WTC11 (cell line): ENCODE data around the gene WDR45.

ENCODE experiments used
- ATF1 ChIP-seq: sonication (generic); formaldehyde crosslinking; IDR thresholded peaks from 2 replicates; pipeline ENCODE4 v1.8.1; 2023; ENCODE audit warnings: mild to moderate bottlenecking, moderate library complexity, missing genetic modification reagents
- FOXJ3 ChIP-seq: sonication (generic); formaldehyde crosslinking; IDR thresholded peaks from 2 replicates; pipeline ENCODE4 v1.9.0; 2021; ENCODE audit warnings: missing genetic modification reagents, mild to moderate bottlenecking, borderline replicate concordance
- FOXP1 ChIP-seq: sonication (generic); formaldehyde crosslinking; IDR thresholded peaks from 2 replicates; pipeline ENCODE4 v1.8.0; 2022; ENCODE audit warnings: missing genetic modification reagents, mild to moderate bottlenecking, moderate library complexity, borderline replicate concordance
- GABPB1 ChIP-seq: sonication (generic); formaldehyde crosslinking; IDR thresholded peaks from 2 replicates; pipeline ENCODE4 v1.8.1; 2023; ENCODE audit warnings: mild to moderate bottlenecking, missing genetic modification reagents
- IRF2 ChIP-seq: sonication (generic); formaldehyde crosslinking; IDR thresholded peaks from 2 replicates; pipeline ENCODE4 v1.8.0; 2022; ENCODE audit warnings: low read depth, missing genetic modification reagents, borderline replicate concordance
- MYBL2 ChIP-seq: sonication (generic); formaldehyde crosslinking; IDR thresholded peaks from 2 replicates; pipeline ENCODE4 v1.8.1; 2023; ENCODE audit warnings: mild to moderate bottlenecking, moderate library complexity, missing genetic modification reagents
- NR3C1 ChIP-seq: sonication (generic); formaldehyde crosslinking; conservative IDR thresholded peaks from 2 replicates; pipeline ENCODE4 v1.8.1; 2023; ENCODE audit warnings: low read depth, mild to moderate bottlenecking, missing genetic modification reagents
- TEAD4 ChIP-seq: sonication (generic); formaldehyde crosslinking; IDR thresholded peaks from 2 replicates; pipeline ENCODE4 v1.8.0; 2022; ENCODE audit warnings: mild to moderate bottlenecking, missing genetic modification reagents
- TF ChIP-seq, protein P1 (sequence below): sonication (generic); formaldehyde crosslinking; IDR thresholded peaks from 2 replicates; pipeline ENCODE4 v1.8.0; 2022; ENCODE audit warnings: mild to moderate bottlenecking, missing genetic modification reagents
- TF ChIP-seq, protein P2 (sequence below): sonication (generic); formaldehyde crosslinking; IDR thresholded peaks from 2 replicates; pipeline ENCODE4 v1.8.1; 2022; ENCODE audit warnings: mild to moderate bottlenecking, missing genetic modification reagents, moderate library complexity, borderline replicate concordance
- TF ChIP-seq, protein P3 (sequence below): fragments of 200-600 bp; IDR thresholded peaks from 2 replicates; pipeline ENCODE4 v1.8.0; 2022; ENCODE audit warnings: antibody characterized with exemption
- TF ChIP-seq, protein P4 (sequence below): sonication (generic); formaldehyde crosslinking; IDR thresholded peaks from 2 replicates; pipeline ENCODE4 v1.8.0; 2022; ENCODE audit warnings: mild to moderate bottlenecking, missing genetic modification reagents
- TF ChIP-seq, protein P5 (sequence below): sonication (generic); formaldehyde crosslinking; IDR thresholded peaks from 2 replicates; pipeline ENCODE4 v1.8.1; 2023; ENCODE audit warnings: mild to moderate bottlenecking, missing genetic modification reagents
- TF ChIP-seq, protein P6 (sequence below): sonication (generic); formaldehyde crosslinking; IDR thresholded peaks from 2 replicates; pipeline ENCODE4 v1.8.1; 2023; ENCODE audit warnings: mild to moderate bottlenecking, missing genetic modification reagents, borderline replicate concordance

DNA sequence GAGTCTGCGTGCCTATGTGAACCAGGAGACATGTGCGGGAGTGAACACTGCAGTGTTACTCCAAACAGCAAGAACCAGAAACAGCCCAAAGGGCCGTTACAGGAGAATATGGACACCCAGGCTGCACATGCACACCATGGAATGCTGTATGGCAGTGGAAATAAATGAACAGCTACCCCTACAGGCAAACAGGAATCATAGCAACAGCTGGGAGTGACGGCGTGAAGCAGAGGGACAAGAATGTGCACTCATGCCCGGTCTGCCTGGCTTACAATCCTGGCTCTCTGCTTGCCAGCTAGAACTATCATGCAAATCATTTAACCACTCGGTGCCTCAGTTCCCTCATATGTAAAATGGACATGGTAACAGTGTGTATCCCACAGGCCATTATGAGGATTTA lies 27.2 kb upstream of the WDR45 start:
- TF ChIP-seq FOXP1 (CRISPR knock-in tag): no peak
- TF ChIP-seq TEAD4 (CRISPR knock-in tag): no peak
- TF ChIP-seq NR3C1 (CRISPR knock-in tag): no peak
- TF ChIP-seq, protein P1, sequence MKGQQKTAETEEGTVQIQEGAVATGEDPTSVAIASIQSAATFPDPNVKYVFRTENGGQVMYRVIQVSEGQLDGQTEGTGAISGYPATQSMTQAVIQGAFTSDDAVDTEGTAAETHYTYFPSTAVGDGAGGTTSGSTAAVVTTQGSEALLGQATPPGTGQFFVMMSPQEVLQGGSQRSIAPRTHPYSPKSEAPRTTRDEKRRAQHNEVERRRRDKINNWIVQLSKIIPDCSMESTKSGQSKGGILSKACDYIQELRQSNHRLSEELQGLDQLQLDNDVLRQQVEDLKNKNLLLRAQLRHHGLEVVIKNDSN: no peak
- TF ChIP-seq, protein P2, sequence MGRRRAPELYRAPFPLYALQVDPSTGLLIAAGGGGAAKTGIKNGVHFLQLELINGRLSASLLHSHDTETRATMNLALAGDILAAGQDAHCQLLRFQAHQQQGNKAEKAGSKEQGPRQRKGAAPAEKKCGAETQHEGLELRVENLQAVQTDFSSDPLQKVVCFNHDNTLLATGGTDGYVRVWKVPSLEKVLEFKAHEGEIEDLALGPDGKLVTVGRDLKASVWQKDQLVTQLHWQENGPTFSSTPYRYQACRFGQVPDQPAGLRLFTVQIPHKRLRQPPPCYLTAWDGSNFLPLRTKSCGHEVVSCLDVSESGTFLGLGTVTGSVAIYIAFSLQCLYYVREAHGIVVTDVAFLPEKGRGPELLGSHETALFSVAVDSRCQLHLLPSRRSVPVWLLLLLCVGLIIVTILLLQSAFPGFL (CRISPR knock-in tag): no peak
- no peak for TF ChIP-seq ATF1 (CRISPR knock-in tag)
- no peak for TF ChIP-seq GABPB1 (CRISPR knock-in tag)
- TF ChIP-seq, protein P3, sequence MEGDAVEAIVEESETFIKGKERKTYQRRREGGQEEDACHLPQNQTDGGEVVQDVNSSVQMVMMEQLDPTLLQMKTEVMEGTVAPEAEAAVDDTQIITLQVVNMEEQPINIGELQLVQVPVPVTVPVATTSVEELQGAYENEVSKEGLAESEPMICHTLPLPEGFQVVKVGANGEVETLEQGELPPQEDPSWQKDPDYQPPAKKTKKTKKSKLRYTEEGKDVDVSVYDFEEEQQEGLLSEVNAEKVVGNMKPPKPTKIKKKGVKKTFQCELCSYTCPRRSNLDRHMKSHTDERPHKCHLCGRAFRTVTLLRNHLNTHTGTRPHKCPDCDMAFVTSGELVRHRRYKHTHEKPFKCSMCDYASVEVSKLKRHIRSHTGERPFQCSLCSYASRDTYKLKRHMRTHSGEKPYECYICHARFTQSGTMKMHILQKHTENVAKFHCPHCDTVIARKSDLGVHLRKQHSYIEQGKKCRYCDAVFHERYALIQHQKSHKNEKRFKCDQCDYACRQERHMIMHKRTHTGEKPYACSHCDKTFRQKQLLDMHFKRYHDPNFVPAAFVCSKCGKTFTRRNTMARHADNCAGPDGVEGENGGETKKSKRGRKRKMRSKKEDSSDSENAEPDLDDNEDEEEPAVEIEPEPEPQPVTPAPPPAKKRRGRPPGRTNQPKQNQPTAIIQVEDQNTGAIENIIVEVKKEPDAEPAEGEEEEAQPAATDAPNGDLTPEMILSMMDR: no peak
- TF ChIP-seq FOXJ3: no peak
- TF ChIP-seq, protein P4, sequence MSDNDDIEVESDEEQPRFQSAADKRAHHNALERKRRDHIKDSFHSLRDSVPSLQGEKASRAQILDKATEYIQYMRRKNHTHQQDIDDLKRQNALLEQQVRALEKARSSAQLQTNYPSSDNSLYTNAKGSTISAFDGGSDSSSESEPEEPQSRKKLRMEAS (CRISPR knock-in tag): no peak
- TF ChIP-seq, protein P5, sequence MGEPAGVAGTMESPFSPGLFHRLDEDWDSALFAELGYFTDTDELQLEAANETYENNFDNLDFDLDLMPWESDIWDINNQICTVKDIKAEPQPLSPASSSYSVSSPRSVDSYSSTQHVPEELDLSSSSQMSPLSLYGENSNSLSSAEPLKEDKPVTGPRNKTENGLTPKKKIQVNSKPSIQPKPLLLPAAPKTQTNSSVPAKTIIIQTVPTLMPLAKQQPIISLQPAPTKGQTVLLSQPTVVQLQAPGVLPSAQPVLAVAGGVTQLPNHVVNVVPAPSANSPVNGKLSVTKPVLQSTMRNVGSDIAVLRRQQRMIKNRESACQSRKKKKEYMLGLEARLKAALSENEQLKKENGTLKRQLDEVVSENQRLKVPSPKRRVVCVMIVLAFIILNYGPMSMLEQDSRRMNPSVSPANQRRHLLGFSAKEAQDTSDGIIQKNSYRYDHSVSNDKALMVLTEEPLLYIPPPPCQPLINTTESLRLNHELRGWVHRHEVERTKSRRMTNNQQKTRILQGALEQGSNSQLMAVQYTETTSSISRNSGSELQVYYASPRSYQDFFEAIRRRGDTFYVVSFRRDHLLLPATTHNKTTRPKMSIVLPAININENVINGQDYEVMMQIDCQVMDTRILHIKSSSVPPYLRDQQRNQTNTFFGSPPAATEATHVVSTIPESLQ (CRISPR knock-in tag): no peak
- TF ChIP-seq, protein P6, sequence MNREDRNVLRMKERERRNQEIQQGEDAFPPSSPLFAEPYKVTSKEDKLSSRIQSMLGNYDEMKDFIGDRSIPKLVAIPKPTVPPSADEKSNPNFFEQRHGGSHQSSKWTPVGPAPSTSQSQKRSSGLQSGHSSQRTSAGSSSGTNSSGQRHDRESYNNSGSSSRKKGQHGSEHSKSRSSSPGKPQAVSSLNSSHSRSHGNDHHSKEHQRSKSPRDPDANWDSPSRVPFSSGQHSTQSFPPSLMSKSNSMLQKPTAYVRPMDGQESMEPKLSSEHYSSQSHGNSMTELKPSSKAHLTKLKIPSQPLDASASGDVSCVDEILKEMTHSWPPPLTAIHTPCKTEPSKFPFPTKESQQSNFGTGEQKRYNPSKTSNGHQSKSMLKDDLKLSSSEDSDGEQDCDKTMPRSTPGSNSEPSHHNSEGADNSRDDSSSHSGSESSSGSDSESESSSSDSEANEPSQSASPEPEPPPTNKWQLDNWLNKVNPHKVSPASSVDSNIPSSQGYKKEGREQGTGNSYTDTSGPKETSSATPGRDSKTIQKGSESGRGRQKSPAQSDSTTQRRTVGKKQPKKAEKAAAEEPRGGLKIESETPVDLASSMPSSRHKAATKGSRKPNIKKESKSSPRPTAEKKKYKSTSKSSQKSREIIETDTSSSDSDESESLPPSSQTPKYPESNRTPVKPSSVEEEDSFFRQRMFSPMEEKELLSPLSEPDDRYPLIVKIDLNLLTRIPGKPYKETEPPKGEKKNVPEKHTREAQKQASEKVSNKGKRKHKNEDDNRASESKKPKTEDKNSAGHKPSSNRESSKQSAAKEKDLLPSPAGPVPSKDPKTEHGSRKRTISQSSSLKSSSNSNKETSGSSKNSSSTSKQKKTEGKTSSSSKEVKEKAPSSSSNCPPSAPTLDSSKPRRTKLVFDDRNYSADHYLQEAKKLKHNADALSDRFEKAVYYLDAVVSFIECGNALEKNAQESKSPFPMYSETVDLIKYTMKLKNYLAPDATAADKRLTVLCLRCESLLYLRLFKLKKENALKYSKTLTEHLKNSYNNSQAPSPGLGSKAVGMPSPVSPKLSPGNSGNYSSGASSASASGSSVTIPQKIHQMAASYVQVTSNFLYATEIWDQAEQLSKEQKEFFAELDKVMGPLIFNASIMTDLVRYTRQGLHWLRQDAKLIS (CRISPR knock-in tag): no peak
- TF ChIP-seq IRF2 (CRISPR knock-in tag): no peak
- TF ChIP-seq MYBL2 (CRISPR knock-in tag): no peak
